ENCODE data around the gene SEC14L2. TPM values are rescaled to one million over a fixed set of nuclear protein-coding genes. Genes with fewer than 3 reads are reported as not detected.
"Not testable (repeated sequence)": the region's sequence is repeated elsewhere in the genome, so short reads cannot be mapped to it uniquely, and the experiment has no call there.

Gene SEC14L2
- total RNA-seq, 1 experiment from 2014 or later = 14.4 TPM

- no TSS peak for BruUV-seq (replicated peaks)
- H3K4me1 ChIP-seq (ENCODE audit: insufficient read depth, low read length, poor library complexity, severe bottlenecking) = peaks cover 18% of the 10 kb centered on the region
- no peak for DNase-seq (ENCODE audit: low spot score)
- H3K27ac ChIP-seq (ENCODE audit: low read depth, low read length, poor library complexity, severe bottlenecking) = no peak overlapping the region
- ChIA-PET POLR2A (ENCODE audit: low non-redundant PET) (no interaction called here), CTCF (interaction anchor here (1.1 kb wide), 1 partner anchor 12 kb away, joined by 4 read pairs; the partner anchor contains the start of gene RNF215)
- no peaks in the 10 kb centered on the region for H3K36me3 ChIP-seq (ENCODE audit: insufficient read depth, low read length, poor library complexity, severe bottlenecking)
- no peak overlapping the region for H3K4me3 ChIP-seq (ENCODE audit: low read depth, low read length, poor library complexity, severe bottlenecking)
- TF ChIP-seq CTCF (conservative IDR thresholded peaks at IDR 0.05; ENCODE audit: low read depth, low read length) = no peak
- TF ChIP-seq EZH2 (IDR thresholded peaks at IDR 0.05; ENCODE audit: borderline replicate concordance, low read depth, low read length, poor library complexity, severe bottlenecking) = no peak
- no peaks in the 10 kb centered on the region for H3K9me3 ChIP-seq (ENCODE audit: low read depth, low read length, poor library complexity, severe bottlenecking)
- intact Hi-C loops (cut with micrococcal nuclease; ENCODE audit: unreplicated experiment) = loop anchor here (10.0 kb wide), 1 partner anchor 55 kb away; no protein-coding TSS in a partner anchor
- no peaks in the 10 kb centered on the region for H3K27me3 ChIP-seq (replicated peaks; ENCODE audit: insufficient read depth, low read depth, low read length, poor library complexity)
These were observed 2.9 kb downstream of the SEC14L2 start for GRCh38 chr22:30399718-30400117.

GRCh38 chr22:30400159-30400558 lies 3.3 kb downstream of the SEC14L2 start:
- Histone ChIP-seq H3K36me3 (ENCODE audit: insufficient read depth, low read length, poor library complexity, severe bottlenecking) (no peaks in the 10 kb centered on the region), H3K4me1 (ENCODE audit: insufficient read depth, low read length, poor library complexity, severe bottlenecking) (peaks cover 18% of the 10 kb centered on the region), H3K9me3 (ENCODE audit: low read depth, low read length, poor library complexity, severe bottlenecking) (no peaks in the 10 kb centered on the region), H3K27ac (ENCODE audit: low read depth, low read length, poor library complexity, severe bottlenecking) (no peak overlapping the region), H3K27me3 (replicated peaks; ENCODE audit: insufficient read depth, low read depth, low read length, poor library complexity) (no peaks in the 10 kb centered on the region), H3K4me3 (ENCODE audit: low read depth, low read length, poor library complexity, severe bottlenecking) (no peak overlapping the region)
- no TSS peak for BruUV-seq (replicated peaks)
- ChIA-PET POLR2A (ENCODE audit: low non-redundant PET) (no interaction called here), CTCF (interaction anchor here (0.7 kb wide), 1 partner anchor 13 kb away, joined by 6 read pairs; the partner anchor contains the start of gene RNF215)
- TF ChIP-seq EZH2 (IDR thresholded peaks at IDR 0.05; ENCODE audit: borderline replicate concordance, low read depth, low read length, poor library complexity, severe bottlenecking) = no peak
- TF ChIP-seq CTCF (conservative IDR thresholded peaks at IDR 0.05; ENCODE audit: low read depth, low read length) = no peak
- DNase-seq (ENCODE audit: low spot score) = no peak
- intact Hi-C loops (cut with micrococcal nuclease; ENCODE audit: unreplicated experiment) = loop anchor here (10.0 kb wide), 1 partner anchor 55 kb away; no protein-coding TSS in a partner anchor

- H3K4me3 ChIP-seq (ENCODE audit: low read depth, low read length, poor library complexity, severe bottlenecking); H3K27ac ChIP-seq (ENCODE audit: low read depth, low read length, poor library complexity, severe bottlenecking); BruUV-seq (replicated peaks); DNase-seq (ENCODE audit: low spot score); H3K36me3 ChIP-seq (ENCODE audit: insufficient read depth, low read length, poor library complexity, severe bottlenecking); POLR2A ChIA-PET (ENCODE audit: low non-redundant PET); H3K9me3 ChIP-seq (ENCODE audit: low read depth, low read length, poor library complexity, severe bottlenecking); H3K27me3 ChIP-seq (replicated peaks; ENCODE audit: insufficient read depth, low read depth, low read length, poor library complexity); CTCF ChIA-PET: not testable (repeated sequence)
- intact Hi-C loops (cut with micrococcal nuclease; ENCODE audit: unreplicated experiment) = loop anchor here (10.0 kb wide), 1 partner anchor 56 kb away; no protein-coding TSS in a partner anchor
- H3K4me1 ChIP-seq (ENCODE audit: insufficient read depth, low read length, poor library complexity, severe bottlenecking) = peaks cover 18% of the 10 kb centered on the region
These were observed 4.2 kb downstream of the SEC14L2 start for GRCh38 chr22:30401024-30401423.
